ENCODE measurements around the gene CAPN1. TPM values are rescaled to one million over a fixed set of nuclear protein-coding genes. Genes with fewer than 3 reads are reported as not detected.
A peak's percentile ranks its signal among the peaks of the same experiment; 100 is the strongest.

CAPN1 gene
- total RNA-seq, result 328 TPM
- polyA plus RNA-seq (ENCODE audit: insufficient read depth, low read depth, low replicate concordance), result 92.5 TPM
- long read RNA-seq, donor 1, partial matches to known transcripts, result 0 of 19 reads
- long read RNA-seq, donor 1, other reads (novel, unspliced or antisense), result 19 of 19 reads
- long read RNA-seq, donor 2, partial matches to known transcripts, result 14 of 20 reads
- long read RNA-seq, donor 2, other reads (novel, unspliced or antisense), result 5 of 20 reads
- long read RNA-seq, donor 3, partial matches to known transcripts, result 13 of 20 reads
- long read RNA-seq, donor 3, other reads (novel, unspliced or antisense), result 6 of 20 reads
- long read RNA-seq, donor 4, partial matches to known transcripts, result 6 of 21 reads
- long read RNA-seq, donor 4, other reads (novel, unspliced or antisense), result 15 of 21 reads
- long read RNA-seq, donor 5, result 0 reads
- long read RNA-seq, donor 6, result 0 reads
- long read RNA-seq, donor 7, partial matches to known transcripts, result 121 of 405 reads
- long read RNA-seq, donor 7, other reads (novel, unspliced or antisense), result 283 of 405 reads
- long read RNA-seq, donor 8, partial matches to known transcripts, result 25 of 25 reads
- long read RNA-seq, donor 8, other reads (novel, unspliced or antisense), result 0 of 25 reads
- long read RNA-seq, donor 9, partial matches to known transcripts, result 0 of 1 reads
- long read RNA-seq, donor 9, other reads (novel, unspliced or antisense), result 0 of 1 reads
- long read RNA-seq, donor 10, partial matches to known transcripts, result 9 of 20 reads
- long read RNA-seq, donor 10, other reads (novel, unspliced or antisense), result 11 of 20 reads

GRCh38 chr11:65181569-65182257 is at the start of gene CAPN1:
TSS of gene CAPN1 (plus strand) at chr11:65181928. CDS start at chr11:65182702, 774 bp downstream.
- Histone ChIP-seq H3K27me3 (ENCODE audit: control insufficient read depth, insufficient read depth, low read length) (no peaks in the 10 kb centered on the region), H3K36me3 (ENCODE audit: control insufficient read depth in 2 of 3, insufficient read depth in 3 of 3, low read length in 3 of 3) (peaks cover 0 to 13% (median 3%) of the 10 kb centered on the region in 3 donors), H3K9ac (ENCODE audit: low read length in 3 of 3) (peak within 1 kb of the TSS; percentile 45 to 94 (median 74)), H3K27ac (ENCODE audit: low read depth in 2 of 2, low read length in 2 of 2) (peak within 1 kb of the TSS; percentile 89 to 91), H3K4me3 (ENCODE audit: low read length in 3 of 3) (peak within 1 kb of the TSS; percentile 76 to 85 (median 77)), H3K4me1 (ENCODE audit: control insufficient read depth in 2 of 3, insufficient read depth in 2 of 3, low read depth in 1 of 3, low read length in 3 of 3) (peaks cover 0 to 19% (median 0%) of the 10 kb centered on the region in 3 donors), H3K9me3 (ENCODE audit: control insufficient read depth in 2 of 3, insufficient read depth in 1 of 3, low read length in 3 of 3) (no peaks in the 10 kb centered on the region)
- DNase-seq (peak; percentile 78 to 94 (median 85)), FAIRE-seq (no peak)
- intact Hi-C loops (cut with DNase I), result no loop called here
- TF ChIP-seq, protein P1, sequence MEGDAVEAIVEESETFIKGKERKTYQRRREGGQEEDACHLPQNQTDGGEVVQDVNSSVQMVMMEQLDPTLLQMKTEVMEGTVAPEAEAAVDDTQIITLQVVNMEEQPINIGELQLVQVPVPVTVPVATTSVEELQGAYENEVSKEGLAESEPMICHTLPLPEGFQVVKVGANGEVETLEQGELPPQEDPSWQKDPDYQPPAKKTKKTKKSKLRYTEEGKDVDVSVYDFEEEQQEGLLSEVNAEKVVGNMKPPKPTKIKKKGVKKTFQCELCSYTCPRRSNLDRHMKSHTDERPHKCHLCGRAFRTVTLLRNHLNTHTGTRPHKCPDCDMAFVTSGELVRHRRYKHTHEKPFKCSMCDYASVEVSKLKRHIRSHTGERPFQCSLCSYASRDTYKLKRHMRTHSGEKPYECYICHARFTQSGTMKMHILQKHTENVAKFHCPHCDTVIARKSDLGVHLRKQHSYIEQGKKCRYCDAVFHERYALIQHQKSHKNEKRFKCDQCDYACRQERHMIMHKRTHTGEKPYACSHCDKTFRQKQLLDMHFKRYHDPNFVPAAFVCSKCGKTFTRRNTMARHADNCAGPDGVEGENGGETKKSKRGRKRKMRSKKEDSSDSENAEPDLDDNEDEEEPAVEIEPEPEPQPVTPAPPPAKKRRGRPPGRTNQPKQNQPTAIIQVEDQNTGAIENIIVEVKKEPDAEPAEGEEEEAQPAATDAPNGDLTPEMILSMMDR (IDR thresholded peaks at IDR 0.05; ENCODE audit: borderline replicate concordance, extremely low read depth, insufficient read depth), result no peak

DNA sequence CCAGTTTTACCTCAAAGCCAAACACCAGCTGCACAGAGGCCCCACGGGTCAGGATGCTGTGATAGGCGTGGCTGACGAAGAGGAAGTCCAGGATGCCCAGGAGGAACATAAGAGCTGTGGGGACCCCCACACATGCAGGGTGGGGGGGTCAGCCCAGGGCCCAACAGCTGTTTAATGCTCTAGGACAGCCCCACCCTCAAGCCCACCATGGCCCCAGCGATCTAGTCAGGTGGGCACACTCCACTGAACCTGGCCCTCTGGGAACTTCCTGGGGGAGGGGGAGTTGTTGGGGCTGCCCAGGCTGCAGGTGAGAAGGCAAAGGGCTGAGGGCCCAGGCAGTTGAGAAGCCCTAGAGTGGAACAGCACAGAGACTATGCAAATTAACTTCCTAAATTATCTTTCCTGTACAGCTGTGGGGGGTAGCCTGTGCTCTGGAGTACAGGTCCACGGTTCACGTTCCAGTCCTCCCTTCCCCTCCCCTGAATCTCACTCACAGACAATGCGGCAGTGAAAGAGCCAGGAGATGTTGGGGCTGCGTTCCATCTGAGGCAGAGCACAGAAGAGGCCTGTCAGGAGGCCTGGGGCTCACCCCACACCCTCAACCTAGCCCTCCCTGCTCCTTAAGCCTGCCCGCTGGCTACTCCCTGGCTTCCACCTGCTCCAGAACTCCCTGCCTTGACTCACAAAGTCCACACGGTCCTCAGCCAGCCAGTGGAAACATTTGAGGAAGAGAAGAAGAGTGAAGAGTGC is 49.3 kb upstream of the CAPN1 start:
- peak overlapping the region in 1 of 3 donors; percentile 99 for H3K9ac ChIP-seq (ENCODE audit: low read length in 3 of 3)
- no peaks in the 10 kb centered on the region for H3K9me3 ChIP-seq (ENCODE audit: control insufficient read depth in 2 of 3, insufficient read depth in 1 of 3, low read length in 3 of 3)
- FAIRE-seq, result no peak
- TF ChIP-seq, protein P1 (IDR thresholded peaks at IDR 0.05; ENCODE audit: borderline replicate concordance, extremely low read depth, insufficient read depth), result no peak
- no peak overlapping the region for H3K27ac ChIP-seq (ENCODE audit: low read depth in 2 of 2, low read length in 2 of 2)
- DNase-seq, result peak in 2 of 5 donors; percentile 4 to 73
- intact Hi-C loops (cut with DNase I), result no loop called here
- no peaks in the 10 kb centered on the region for H3K27me3 ChIP-seq (ENCODE audit: control insufficient read depth, insufficient read depth, low read length)
- peaks cover 5 to 46% (median 18%) of the 10 kb centered on the region in 3 donors for H3K36me3 ChIP-seq (ENCODE audit: control insufficient read depth in 2 of 3, insufficient read depth in 3 of 3, low read length in 3 of 3)
- H3K4me3 ChIP-seq (ENCODE audit: low read length in 3 of 3), result no peak overlapping the region
- peaks cover 3 to 22% (median 15%) of the 10 kb centered on the region in 3 donors for H3K4me1 ChIP-seq (ENCODE audit: control insufficient read depth in 2 of 3, insufficient read depth in 2 of 3, low read depth in 1 of 3, low read length in 3 of 3)

GRCh38 chr11:65132988-65133700 is 48.6 kb upstream of the CAPN1 start:
- H3K9ac ChIP-seq (ENCODE audit: low read length in 3 of 3), result peak overlapping the region in 1 of 3 donors; percentile 99
- H3K27me3 ChIP-seq (ENCODE audit: control insufficient read depth, insufficient read depth, low read length), result no peaks in the 10 kb centered on the region
- H3K4me3 ChIP-seq (ENCODE audit: low read length in 3 of 3), result peak overlapping the region; percentile 85 to 94 (median 92)
- intact Hi-C loops (cut with DNase I), result no loop called here
- H3K4me1 ChIP-seq (ENCODE audit: control insufficient read depth in 2 of 3, insufficient read depth in 2 of 3, low read depth in 1 of 3, low read length in 3 of 3), result peaks cover 3 to 22% (median 15%) of the 10 kb centered on the region in 3 donors
- H3K9me3 ChIP-seq (ENCODE audit: control insufficient read depth in 2 of 3, insufficient read depth in 1 of 3, low read length in 3 of 3), result no peaks in the 10 kb centered on the region
- peak; percentile 31 to 90 (median 59) for DNase-seq
- H3K36me3 ChIP-seq (ENCODE audit: control insufficient read depth in 2 of 3, insufficient read depth in 3 of 3, low read length in 3 of 3), result peaks cover 5 to 41% (median 18%) of the 10 kb centered on the region in 3 donors
- peak overlapping the region in 1 of 2 donors; percentile 99 for H3K27ac ChIP-seq (ENCODE audit: low read depth in 2 of 2, low read length in 2 of 2)
- TF ChIP-seq, protein P1 (IDR thresholded peaks at IDR 0.05; ENCODE audit: borderline replicate concordance, extremely low read depth, insufficient read depth), result no peak
- FAIRE-seq, result no peak

Measured in kidney (tissue), 22 donors.